ENCODE data around the gene COBLL1. TPM values are rescaled to one million over a fixed set of nuclear protein-coding genes. Genes with fewer than 3 reads are reported as not detected.
A peak's percentile ranks its signal among the peaks of the same experiment; 100 is the strongest.

COBLL1 gene
- total RNA-seq, 6 experiments from 2014 or later, result 28.1 to 49.7 (median 29.9) TPM

DNA sequence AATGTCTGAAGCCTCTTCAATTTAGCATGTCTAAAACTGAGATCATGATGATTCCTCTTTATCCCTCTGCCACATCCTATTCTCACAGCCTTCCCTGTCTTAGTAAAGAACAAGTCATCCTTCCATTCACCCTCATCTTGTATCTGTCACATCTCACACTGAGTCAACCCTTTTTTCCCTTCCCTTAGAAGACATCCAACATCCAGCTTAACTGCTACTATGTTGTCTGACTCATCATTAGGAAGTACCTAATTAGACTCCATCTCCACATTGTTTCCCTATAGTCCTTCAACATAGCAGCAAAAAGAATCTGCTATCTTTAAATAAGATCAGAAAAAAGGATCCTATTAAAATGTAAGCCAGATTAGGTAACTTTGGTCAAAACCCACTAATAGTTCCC, 135.1 kb downstream of the COBLL1 start:
- Mint-ChIP-seq H3K4me3 (peak overlapping the region; percentile 50), H3K27ac (peak overlapping the region; percentile 89), H3K27me3 (ENCODE audit: insufficient read depth) (peaks cover 2% of the 10 kb centered on the region; the same call in 1 of the 2 replicates), H3K36me3 (ENCODE audit: low read depth) (peaks cover 11% of the 10 kb centered on the region; the same call in 1 of the 2 replicates), H3K4me1 (ENCODE audit: low read depth) (peaks cover 47% of the 10 kb centered on the region), H3K9me3 (no peaks in the 10 kb centered on the region)
- DNase-seq, result peak; percentile 96
- TF ChIP-seq, protein P1, sequence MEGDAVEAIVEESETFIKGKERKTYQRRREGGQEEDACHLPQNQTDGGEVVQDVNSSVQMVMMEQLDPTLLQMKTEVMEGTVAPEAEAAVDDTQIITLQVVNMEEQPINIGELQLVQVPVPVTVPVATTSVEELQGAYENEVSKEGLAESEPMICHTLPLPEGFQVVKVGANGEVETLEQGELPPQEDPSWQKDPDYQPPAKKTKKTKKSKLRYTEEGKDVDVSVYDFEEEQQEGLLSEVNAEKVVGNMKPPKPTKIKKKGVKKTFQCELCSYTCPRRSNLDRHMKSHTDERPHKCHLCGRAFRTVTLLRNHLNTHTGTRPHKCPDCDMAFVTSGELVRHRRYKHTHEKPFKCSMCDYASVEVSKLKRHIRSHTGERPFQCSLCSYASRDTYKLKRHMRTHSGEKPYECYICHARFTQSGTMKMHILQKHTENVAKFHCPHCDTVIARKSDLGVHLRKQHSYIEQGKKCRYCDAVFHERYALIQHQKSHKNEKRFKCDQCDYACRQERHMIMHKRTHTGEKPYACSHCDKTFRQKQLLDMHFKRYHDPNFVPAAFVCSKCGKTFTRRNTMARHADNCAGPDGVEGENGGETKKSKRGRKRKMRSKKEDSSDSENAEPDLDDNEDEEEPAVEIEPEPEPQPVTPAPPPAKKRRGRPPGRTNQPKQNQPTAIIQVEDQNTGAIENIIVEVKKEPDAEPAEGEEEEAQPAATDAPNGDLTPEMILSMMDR (IDR thresholded peaks at IDR 0.05), result no peak

DNA sequence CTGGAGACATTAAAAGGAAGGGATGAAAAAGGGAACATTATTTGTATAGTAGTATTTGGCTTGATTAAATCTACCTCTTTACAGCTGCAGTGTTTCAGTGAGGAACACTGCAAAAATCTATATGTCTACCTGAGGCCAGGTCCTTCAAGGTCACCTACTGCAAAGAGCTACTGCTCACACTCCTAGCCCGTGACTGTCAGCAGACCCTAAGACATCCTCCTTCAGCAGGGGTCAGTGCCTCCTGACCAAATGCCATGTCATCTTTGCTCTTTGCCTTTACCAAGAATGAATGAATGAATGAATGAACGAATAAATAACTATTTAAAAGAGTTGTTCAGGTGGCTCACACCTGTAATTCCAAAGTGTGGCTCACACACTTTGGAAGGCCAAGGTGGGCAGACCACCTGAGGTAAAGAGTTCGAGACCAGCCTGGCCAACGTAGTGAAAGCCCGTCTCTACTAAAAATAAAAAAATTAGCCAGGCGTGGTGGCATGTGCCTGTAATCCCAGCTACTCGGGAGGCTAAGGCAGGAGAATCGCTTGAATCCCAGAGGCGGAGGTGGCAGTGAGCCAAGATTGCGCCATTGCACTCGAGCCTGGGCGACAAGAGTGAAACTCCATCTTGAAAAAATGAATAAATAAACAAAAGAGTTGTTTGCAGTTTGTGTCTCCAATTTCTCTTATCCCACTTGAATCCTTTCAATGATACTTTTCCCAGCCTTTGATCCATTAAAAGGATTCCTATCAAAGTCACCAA, 136.0 kb downstream of the COBLL1 start:
- Mint-ChIP-seq H3K4me3 (no peak overlapping the region), H3K9me3 (no peaks in the 10 kb centered on the region), H3K4me1 (ENCODE audit: low read depth) (peaks cover 46% of the 10 kb centered on the region), H3K27me3 (ENCODE audit: insufficient read depth) (peaks cover 2% of the 10 kb centered on the region; the same call in 1 of the 2 replicates), H3K27ac (peak overlapping the region; percentile 89), H3K36me3 (ENCODE audit: low read depth) (peaks cover 11% of the 10 kb centered on the region; the same call in 1 of the 2 replicates)
- TF ChIP-seq, protein P1 (IDR thresholded peaks at IDR 0.05), result no peak
- no peak for DNase-seq

DNA sequence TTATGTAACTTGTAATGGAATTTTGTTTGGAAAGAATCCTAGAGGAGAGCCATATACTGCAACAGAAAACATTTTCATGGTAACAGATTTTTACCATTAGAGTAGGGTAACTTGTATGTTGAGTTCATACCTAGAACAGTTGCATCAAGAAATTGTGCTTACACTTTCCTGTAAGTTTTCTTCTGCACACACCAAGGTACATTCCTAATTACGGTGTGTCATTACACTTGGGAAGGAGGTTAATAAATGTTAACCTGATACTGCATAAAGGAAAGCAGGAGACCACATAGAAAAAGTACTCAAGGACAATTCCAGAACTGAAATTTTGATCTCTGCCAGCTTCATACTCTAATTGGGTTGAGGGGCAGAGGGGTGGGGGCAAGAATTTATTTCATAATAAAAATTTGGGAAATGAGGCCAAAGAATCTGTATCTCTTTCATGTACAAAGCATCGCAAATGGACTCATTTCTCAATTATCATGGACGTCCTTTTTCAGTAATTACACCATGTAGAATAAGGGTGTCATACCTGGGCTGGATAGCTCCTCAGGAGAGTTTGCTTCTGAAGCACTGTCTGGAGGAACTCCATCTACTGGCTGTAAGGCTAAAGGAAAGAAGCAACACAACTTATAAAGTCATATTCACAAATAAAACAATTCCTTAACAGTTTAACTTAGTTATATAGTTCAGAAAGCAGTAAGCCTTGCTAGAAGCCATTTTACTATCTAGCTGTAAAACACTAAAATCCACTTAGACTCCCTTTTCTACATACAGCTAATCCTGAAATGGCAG, 137.5 kb downstream of the COBLL1 start:
- Mint-ChIP-seq H3K27me3 (ENCODE audit: insufficient read depth) (peaks cover 2% of the 10 kb centered on the region; the same call in 1 of the 2 replicates), H3K36me3 (ENCODE audit: low read depth) (peaks cover 11% of the 10 kb centered on the region; the same call in 1 of the 2 replicates), H3K9me3 (no peaks in the 10 kb centered on the region), H3K4me3 (no peak overlapping the region), H3K27ac (no peak overlapping the region), H3K4me1 (ENCODE audit: low read depth) (peaks cover 41% of the 10 kb centered on the region)
- TF ChIP-seq, protein P1 (IDR thresholded peaks at IDR 0.05), result no peak; the same call in 1 of the 2 replicates
- no peak for DNase-seq

DNA sequence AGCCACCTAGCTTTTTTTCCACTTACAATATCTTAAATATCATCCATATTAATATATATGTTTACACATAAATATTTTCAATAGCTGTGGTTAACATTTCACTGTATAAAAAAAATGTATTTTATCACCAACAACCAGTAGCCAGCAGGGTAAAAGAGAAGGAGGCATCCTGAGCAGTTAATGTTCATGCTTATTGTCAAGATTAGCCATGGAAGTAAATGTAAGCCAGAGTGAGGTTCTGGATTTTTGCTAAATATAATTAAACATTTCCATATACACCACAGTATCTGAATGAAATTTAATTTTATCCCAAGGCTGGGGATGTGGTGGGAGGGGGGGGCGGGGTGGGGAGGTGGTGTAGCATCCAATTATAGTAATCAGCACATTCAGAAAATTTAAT, 140.1 kb downstream of the COBLL1 start:
- Mint-ChIP-seq H3K36me3 (ENCODE audit: low read depth) (peaks cover 12% of the 10 kb centered on the region; the same call in 1 of the 2 replicates), H3K4me3 (no peak overlapping the region), H3K27me3 (ENCODE audit: insufficient read depth) (peaks cover 1% of the 10 kb centered on the region; the same call in 1 of the 2 replicates), H3K27ac (no peak overlapping the region), H3K9me3 (no peaks in the 10 kb centered on the region), H3K4me1 (ENCODE audit: low read depth) (peaks cover 26% of the 10 kb centered on the region)
- no peak for DNase-seq
- TF ChIP-seq, protein P1 (IDR thresholded peaks at IDR 0.05), result no peak

DNA sequence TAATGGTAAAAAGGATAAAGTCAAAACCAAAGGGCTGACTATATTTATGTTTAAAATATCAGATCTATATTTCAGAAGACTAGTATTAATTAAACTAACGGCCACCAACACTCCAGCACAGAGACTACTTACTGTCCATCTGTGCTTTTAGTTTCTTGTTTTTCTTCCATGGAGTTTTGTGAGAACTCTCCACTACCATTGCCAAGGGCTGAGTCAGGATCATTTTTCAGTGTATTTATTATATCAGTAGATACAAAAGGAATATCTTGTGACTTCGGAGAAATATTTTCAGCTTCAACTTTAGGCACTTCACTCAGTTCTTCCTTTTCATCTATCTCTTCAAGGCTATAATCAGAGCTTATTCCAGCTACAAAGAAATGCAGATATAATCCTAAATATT, 141.2 kb downstream of the COBLL1 start:
- Mint-ChIP-seq H3K36me3 (ENCODE audit: low read depth) (peaks cover 12% of the 10 kb centered on the region), H3K4me3 (no peak overlapping the region), H3K9me3 (no peaks in the 10 kb centered on the region), H3K27me3 (ENCODE audit: insufficient read depth) (no peaks in the 10 kb centered on the region), H3K4me1 (ENCODE audit: low read depth) (peaks cover 17% of the 10 kb centered on the region), H3K27ac (no peak overlapping the region)
- TF ChIP-seq, protein P1 (IDR thresholded peaks at IDR 0.05), result no peak
- no peak for DNase-seq
